ENCODE measurements around the gene LRRC23. TPM values are rescaled to one million over a fixed set of nuclear protein-coding genes. Genes with fewer than 3 reads are reported as not detected.

Gene LRRC23
- total RNA-seq, 2 experiments from 2014 or later: 3.2 to 4.7 TPM

GRCh38 chr12:6948873-6949594 lies 44.4 kb downstream of the LRRC23 start:
- DNase-seq (peak in 4 of 14 experiments; percentile 47 to 74 (median 70)), ATAC-seq (ENCODE audit: poor library complexity) (no peak)
- Histone ChIP-seq H3K27me3 (ENCODE audit: control insufficient read depth in 1 of 2, insufficient read depth in 2 of 2, low read length in 2 of 2) (no peaks in the 10 kb centered on the region), H3K4me3 (ENCODE audit: low read length) (peak overlapping the region; percentile 27), H3K9me3 (ENCODE audit: control insufficient read depth in 1 of 2, insufficient read depth in 1 of 2, low read length in 2 of 2) (no peaks in the 10 kb centered on the region), H3K4me1 (ENCODE audit: insufficient read depth, low read length) (peaks cover 93% of the 10 kb centered on the region), H3K36me3 (ENCODE audit: insufficient read depth, low read length) (peaks cover 25% of the 10 kb centered on the region), H3K27ac (ENCODE audit: low read depth in 1 of 2, low read length in 2 of 2) (peak overlapping the region; percentile 96 to 98)
- peak overlapping the region; percentile 97 for H3K27ac Mint-ChIP-seq
- intact Hi-C loops (cut with DNase I, micrococcal nuclease): no loop called here
- peaks cover 42% of the 10 kb centered on the region for H3K36me3 Mint-ChIP-seq (ENCODE audit: low read depth)
- ChIA-PET POLR2A (interaction anchor here (0.6 to 11.6 kb wide), 3 partner anchors 10 to 159 kb away, joined by 3 to 963 read pairs (median 26); partner anchors contain the start of gene PTPN6), CTCF (interaction anchor here (0.8 to 10.8 kb wide), 6 partner anchors 11 to 160 kb away, joined by 3 to 324 read pairs (median 3); partner anchors contain the start of genes C1RL and LPCAT3)
- no peak for TF ChIP-seq CTCF (IDR thresholded peaks at IDR 0.05)
- H3K27me3 Mint-ChIP-seq: no peaks in the 10 kb centered on the region
- peak overlapping the region; percentile 87 for H3K4me3 Mint-ChIP-seq
- no peaks in the 10 kb centered on the region for H3K9me3 Mint-ChIP-seq
- H3K4me1 Mint-ChIP-seq (ENCODE audit: low read depth): peaks cover 87% of the 10 kb centered on the region

GRCh38 chr12:6950401-6950801 lies 45.8 kb downstream of the LRRC23 start:
- H3K27ac ChIP-seq (ENCODE audit: low read depth in 1 of 2, low read length in 2 of 2): peak overlapping the region; percentile 80 to 96
- no peaks in the 10 kb centered on the region for H3K9me3 Mint-ChIP-seq

More at GRCh38 chr12:6950401-6950801, 45.8 kb downstream of the LRRC23 start:
- Histone ChIP-seq H3K4me3 (ENCODE audit: low read length) (peak overlapping the region; percentile 98), H3K36me3 (ENCODE audit: insufficient read depth, low read length) (peaks cover 34% of the 10 kb centered on the region), H3K4me1 (ENCODE audit: insufficient read depth, low read length) (peaks cover 94% of the 10 kb centered on the region), H3K27me3 (ENCODE audit: control insufficient read depth in 1 of 2, insufficient read depth in 2 of 2, low read length in 2 of 2) (no peaks in the 10 kb centered on the region), H3K9me3 (ENCODE audit: control insufficient read depth in 1 of 2, insufficient read depth in 1 of 2, low read length in 2 of 2) (no peaks in the 10 kb centered on the region)
- Mint-ChIP-seq H3K27me3 (no peaks in the 10 kb centered on the region), H3K4me1 (ENCODE audit: low read depth) (peaks cover 89% of the 10 kb centered on the region), H3K4me3 (peak overlapping the region; percentile 100), H3K36me3 (ENCODE audit: low read depth) (peaks cover 44% of the 10 kb centered on the region), H3K27ac (peak overlapping the region; percentile 97)
- DNase-seq (peak in 3 of 14 experiments; percentile 48 to 71 (median 66)), ATAC-seq (ENCODE audit: poor library complexity) (peak; percentile 6)
- ChIA-PET CTCF (interaction anchor here (1.0 to 10.8 kb wide), 4 partner anchors 10 to 159 kb away, joined by 3 to 324 read pairs (median 4); partner anchors contain the start of gene C1RL), POLR2A (interaction anchor here (1.0 to 11.6 kb wide), 5 partner anchors 9 to 78 kb away, joined by 3 to 963 read pairs (median 10); partner anchors contain the start of genes ATN1, PTPN6 and SPSB2)
- intact Hi-C loops (cut with DNase I, micrococcal nuclease): loop anchor here in 1 of 2 experiments (5.0 kb wide), 1 partner anchor 98 kb away; the partner anchor contains the start of genes CDCA3 and USP5
- TF ChIP-seq CTCF (IDR thresholded peaks at IDR 0.05): peak; percentile 40
